ENCODE measurements around the gene TGFB3. TPM values are rescaled to one million over a fixed set of nuclear protein-coding genes. Genes with fewer than 3 reads are reported as not detected.

TGFB3 gene
- polyA plus RNA-seq, 1 donor (not counting 4 experiments of a cell fraction or from before 2014, with no cell fraction given): 1.1 TPM

GRCh38 chr14:75911883-75912282 lies 69.9 kb downstream of the TGFB3 start:
- Histone ChIP-seq H3K9ac (ENCODE audit: control insufficient read depth, extremely low read depth, insufficient read depth, low read length) (no peak overlapping the region), H3K9me1 (ENCODE audit: control insufficient read depth, extremely low read depth, insufficient read depth, low read length) (no peaks in the 10 kb centered on the region), H4K20me1 (ENCODE audit: control insufficient read depth, extremely low read depth, insufficient read depth, low read length) (no peaks in the 10 kb centered on the region), H3K27me3 (ENCODE audit: control insufficient read depth, extremely low read depth, insufficient read depth, low read length) (no peaks in the 10 kb centered on the region), H2AFZ (ENCODE audit: control insufficient read depth, low read length) (no peak overlapping the region), H3K4me2 (ENCODE audit: control insufficient read depth, extremely low read depth, insufficient read depth, low read depth, low read length) (no peak overlapping the region), H3K79me2 (ENCODE audit: control insufficient read depth, insufficient read depth, low read length) (no peaks in the 10 kb centered on the region), H3K4me3 (ENCODE audit: control insufficient read depth in 2 of 3, extremely low read depth in 1 of 3, insufficient read depth in 2 of 3, low read depth in 1 of 3, low read length in 3 of 3) (no peak overlapping the region), H3K36me3 (ENCODE audit: control insufficient read depth in 2 of 2, extremely low read depth in 1 of 2, insufficient read depth in 2 of 2, low read length in 2 of 2) (peaks cover 1 to 4% of the 10 kb centered on the region in 2 experiments), H3K9me3 (ENCODE audit: control insufficient read depth, low read depth, low read length) (no peaks in the 10 kb centered on the region), H3K4me1 (ENCODE audit: control insufficient read depth, extremely low read depth, insufficient read depth, low read length) (peaks cover 4% of the 10 kb centered on the region), H3K27ac (ENCODE audit: control insufficient read depth, insufficient read depth, low read length) (no peak overlapping the region)
- DNase-seq (ENCODE audit: low read depth, low spot score) (no peak), FAIRE-seq (no peak)
- dilution Hi-C loops (cut with MboI; ENCODE audit: extremely low pct_ligation_motif_present, low sequenced_read_pairs): no loop called here
- TF ChIP-seq EZH2 (IDR thresholded peaks at IDR 0.05; ENCODE audit: low read length): no peak
- no peak for TF ChIP-seq CTCF (optimal IDR thresholded peaks at IDR 0.05 in 1 of 3, IDR thresholded peaks at IDR 0.05 in 1 of 3, conservative IDR thresholded peaks at IDR 0.05 in 1 of 3; ENCODE audit: extremely low read depth in 1 of 3, insufficient read depth in 2 of 3, low read length in 3 of 3)

- DNase-seq (ENCODE audit: low read depth, low spot score): no peak
- no peak overlapping the region for H3K9ac ChIP-seq (ENCODE audit: control insufficient read depth, extremely low read depth, insufficient read depth, low read length)
- no peak overlapping the region for H3K4me2 ChIP-seq (ENCODE audit: control insufficient read depth, extremely low read depth, insufficient read depth, low read depth, low read length)
- no peaks in the 10 kb centered on the region for H3K79me2 ChIP-seq (ENCODE audit: control insufficient read depth, insufficient read depth, low read length)
- H4K20me1 ChIP-seq (ENCODE audit: control insufficient read depth, extremely low read depth, insufficient read depth, low read length): no peaks in the 10 kb centered on the region
- FAIRE-seq: no peak
- peaks cover 4% of the 10 kb centered on the region for H3K4me1 ChIP-seq (ENCODE audit: control insufficient read depth, extremely low read depth, insufficient read depth, low read length)
- no peaks in the 10 kb centered on the region for H3K9me3 ChIP-seq (ENCODE audit: control insufficient read depth, low read depth, low read length)
- no peak overlapping the region for H3K27ac ChIP-seq (ENCODE audit: control insufficient read depth, insufficient read depth, low read length)
- dilution Hi-C loops (cut with MboI; ENCODE audit: extremely low pct_ligation_motif_present, low sequenced_read_pairs): no loop called here
- no peak overlapping the region for H2AFZ ChIP-seq (ENCODE audit: control insufficient read depth, low read length)
- TF ChIP-seq EZH2 (IDR thresholded peaks at IDR 0.05; ENCODE audit: low read length) (no peak), CTCF (optimal IDR thresholded peaks at IDR 0.05 in 1 of 3, IDR thresholded peaks at IDR 0.05 in 1 of 3, conservative IDR thresholded peaks at IDR 0.05 in 1 of 3; ENCODE audit: extremely low read depth in 1 of 3, insufficient read depth in 2 of 3, low read length in 3 of 3) (no peak)
- H3K9me1 ChIP-seq (ENCODE audit: control insufficient read depth, extremely low read depth, insufficient read depth, low read length): no peaks in the 10 kb centered on the region
- no peak overlapping the region for H3K4me3 ChIP-seq (ENCODE audit: control insufficient read depth in 2 of 3, extremely low read depth in 1 of 3, insufficient read depth in 2 of 3, low read depth in 1 of 3, low read length in 3 of 3)
- H3K36me3 ChIP-seq (ENCODE audit: control insufficient read depth in 2 of 2, extremely low read depth in 1 of 2, insufficient read depth in 2 of 2, low read length in 2 of 2): peaks cover 1 to 4% of the 10 kb centered on the region in 2 experiments
- no peaks in the 10 kb centered on the region for H3K27me3 ChIP-seq (ENCODE audit: control insufficient read depth, extremely low read depth, insufficient read depth, low read length)
Observed at GRCh38 chr14:75910048-75910447, 71.7 kb downstream of the TGFB3 start.
